Spleen (tissue), 11 donors: ENCODE results near the gene C11orf21. TPM values are rescaled to one million over a fixed set of nuclear protein-coding genes. Genes with fewer than 3 reads are reported as not detected.

Source experiments
- DNase-seq: peaks from one replicate; pipeline ENCODE4 v3.0.0-alpha.2; 2020
- H3K27ac ChIP-seq, 8 donors: fragments of 200-600 bp; sonication (generic) in 7 of 8; 1 replicate in 4 of 8; 2 replicates in 4 of 8; pipeline versions ENCODE4 v1.5.0 to v1.8.0; 2016 to 2021; ENCODE audit warnings: inconsistent platforms in 4 of 8, mild to moderate bottlenecking in 4 of 8, moderate library complexity in 1 of 8
- H3K27me3 ChIP-seq, 7 donors: fragments of 200-600 bp; sonication (generic) in 6 of 7; replicated peaks in 1 of 7; 1 replicate in 4 of 7; 2 replicates in 3 of 7; pipeline versions ENCODE4 v1.5.0 to v1.8.0; 2016 to 2021; ENCODE audit warnings: inconsistent platforms in 3 of 7, mild to moderate bottlenecking in 1 of 7
- H3K36me3 ChIP-seq, 6 donors: fragments of 200-600 bp; sonication (generic) in 5 of 6; 1 replicate in 4 of 6; 2 replicates in 2 of 6; pipeline versions ENCODE4 v1.5.0 to v1.8.0; 2016 to 2021; ENCODE audit warnings: inconsistent platforms in 2 of 6
- H3K4me1 ChIP-seq, 6 donors: fragments of 200-600 bp; sonication (generic) in 5 of 6; 1 replicate in 3 of 6; 2 replicates in 3 of 6; pipeline versions ENCODE4 v1.5.0 to v1.8.0; 2016 to 2021; ENCODE audit warnings: inconsistent platforms in 3 of 6
- H3K4me3 ChIP-seq, 8 donors: fragments of 200-600 bp; sonication (generic) in 7 of 8; 1 replicate in 4 of 8; 2 replicates in 4 of 8; pipeline versions ENCODE4 v1.5.0 to v1.8.0; 2016 to 2021; ENCODE audit warnings: inconsistent platforms in 4 of 8, mild to moderate bottlenecking in 4 of 8, moderate library complexity in 2 of 8
- H3K9me3 ChIP-seq, 8 donors: fragments of 200-600 bp; sonication (generic) in 7 of 8; 1 replicate in 4 of 8; 2 replicates in 4 of 8; pipeline versions ENCODE4 v1.5.0 to v1.8.0; 2016 to 2021; ENCODE audit warnings: inconsistent platforms in 4 of 8
- POLR2A ChIP-seq, 3 donors: fragments of 450-650 bp; IDR thresholded peaks; one replicate each; pipeline ENCODE4 v1.5.1; 2017; ENCODE audit warnings: antibody characterized with exemption in 3 of 3, mild to moderate bottlenecking in 1 of 3
- POLR2AphosphoS5 ChIP-seq, 3 donors: sonication (generic); formaldehyde crosslinking; IDR thresholded peaks; one replicate each; pipeline ENCODE4 v1.5.1; 2017; ENCODE audit warnings: antibody characterized with exemption in 3 of 3
- WGBS, 5 donors: extraction: QIAGEN DNeasy Blood & Tissue Kit in 3 of 5; methylation state at CpG; one replicate each; pipeline versions ENCODE4 v1.1.5 to v1.1.7; 2013 to 2018; 5-methylcytosine and 5-hydroxymethylcytosine counted together
- intact Hi-C: fragments of 100-400 bp; cut with DNase I; formaldehyde crosslinking; loops from one replicate; pipeline ENCODE4 v1.15.0; 2023; ENCODE audit warnings: low total_unique reads
- polyA plus RNA-seq, 3 donors: library from polyadenylated mRNA; stranded (reverse); fragments of 200-250 nt; gene quantifications; one replicate each; pipeline ENCODE4 v1.2.1, GENCODE V29; 2013
- small RNA-seq, 4 donors: library from RNA; depleted of rRNA; stranded (forward); fragments of <200 nt; gene quantifications; one replicate each; pipeline ENCODE3, GENCODE V24; 2016
- total RNA-seq, 7 donors: library from RNA; depleted of rRNA in 3 of 7; stranded (reverse); fragments of >200 nt in 3 of 7; fragmentation: NEBNext Ultra II Directional in 4 of 7; extraction: Animal tissue kit (Norgen Biotek cat#: 25700) in 4 of 7; gene quantifications; one replicate each; pipeline versions ENCODE4 v1.1.0 to v1.2.1, GENCODE V29; 2016 to 2021
- TF ChIP-seq, protein P1 (sequence below), 11 experiments: fragments of 200-600 bp in 7 of 11; fragments of 450-650 bp in 4 of 11; sonication (generic) in 4 of 11; IDR thresholded peaks in 8 of 11; conservative IDR thresholded peaks in 3 of 11; 1 replicate in 7 of 11; 2 replicates in 4 of 11; pipeline versions ENCODE4 v1.4.0 to v1.8.0; 2016 to 2021; ENCODE audit warnings: antibody characterized with exemption in 11 of 11, inconsistent platforms in 4 of 11, mild to moderate bottlenecking in 1 of 11
- donor health status: healthy with polysubstance abuse.
- donor health status: DM: no; HTN: no; CAD: no; lungs with moderate emphysema.
- donor health status: DM: no; HTN: no; CAD: no.
- donor health status: Bipolar disorder and iron deficiency.
- donor health status: healthy.
- donor health status: DM: no; HTN: no; CAD: no.
- donor health status: DM: yes; HTN: yes; CAD: no.

C11orf21 gene
- total and polyA plus RNA-seq, 10 donors: 8.6 to 24.9 (median 17.1) TPM

GRCh38 chr11:2248762-2249161 is 53.0 kb downstream of the C11orf21 start:
- Histone ChIP-seq H3K27me3 (no peaks in the 10 kb centered on the region), H3K4me3 (no peak overlapping the region), H3K27ac (no peak overlapping the region), H3K36me3 (no peaks in the 10 kb centered on the region), H3K4me1 (no peaks in the 10 kb centered on the region), H3K9me3 (peaks cover 0 to 2% (median 0%) of the 10 kb centered on the region in 8 donors)
- DNase-seq: no peak
- WGBS, 5 donors: 72 to 90% (median 79%) methylated on average over 5 to 7 of the region's 7 CpGs
- intact Hi-C loops: no loop called here
- no peak for TF ChIP-seq POLR2AphosphoS5 (IDR thresholded peaks at IDR 0.05)
- TF ChIP-seq, protein P1, sequence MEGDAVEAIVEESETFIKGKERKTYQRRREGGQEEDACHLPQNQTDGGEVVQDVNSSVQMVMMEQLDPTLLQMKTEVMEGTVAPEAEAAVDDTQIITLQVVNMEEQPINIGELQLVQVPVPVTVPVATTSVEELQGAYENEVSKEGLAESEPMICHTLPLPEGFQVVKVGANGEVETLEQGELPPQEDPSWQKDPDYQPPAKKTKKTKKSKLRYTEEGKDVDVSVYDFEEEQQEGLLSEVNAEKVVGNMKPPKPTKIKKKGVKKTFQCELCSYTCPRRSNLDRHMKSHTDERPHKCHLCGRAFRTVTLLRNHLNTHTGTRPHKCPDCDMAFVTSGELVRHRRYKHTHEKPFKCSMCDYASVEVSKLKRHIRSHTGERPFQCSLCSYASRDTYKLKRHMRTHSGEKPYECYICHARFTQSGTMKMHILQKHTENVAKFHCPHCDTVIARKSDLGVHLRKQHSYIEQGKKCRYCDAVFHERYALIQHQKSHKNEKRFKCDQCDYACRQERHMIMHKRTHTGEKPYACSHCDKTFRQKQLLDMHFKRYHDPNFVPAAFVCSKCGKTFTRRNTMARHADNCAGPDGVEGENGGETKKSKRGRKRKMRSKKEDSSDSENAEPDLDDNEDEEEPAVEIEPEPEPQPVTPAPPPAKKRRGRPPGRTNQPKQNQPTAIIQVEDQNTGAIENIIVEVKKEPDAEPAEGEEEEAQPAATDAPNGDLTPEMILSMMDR (IDR thresholded peaks at IDR 0.05 in 8 of 11, conservative IDR thresholded peaks at IDR 0.05 in 3 of 11): no peak

GRCh38 chr11:2248242-2248641 is 53.5 kb downstream of the C11orf21 start:
- WGBS, 5 donors: 81 to 93% (median 88%) methylated on average over 11 of the region's 11 CpGs
- Histone ChIP-seq H3K4me1 (no peaks in the 10 kb centered on the region), H3K36me3 (no peaks in the 10 kb centered on the region), H3K27me3 (no peaks in the 10 kb centered on the region), H3K4me3 (no peak overlapping the region), H3K27ac (no peak overlapping the region), H3K9me3 (no peaks in the 10 kb centered on the region)
- TF ChIP-seq, protein P1 (IDR thresholded peaks at IDR 0.05 in 8 of 11, conservative IDR thresholded peaks at IDR 0.05 in 3 of 11): no peak
- no peak for TF ChIP-seq POLR2AphosphoS5 (IDR thresholded peaks at IDR 0.05)
- TF ChIP-seq POLR2A (IDR thresholded peaks at IDR 0.05): no peak
- intact Hi-C loops: no loop called here
- DNase-seq: peak; percentile 28

- intact Hi-C loops: no loop called here
- Histone ChIP-seq H3K27ac (no peak overlapping the region), H3K36me3 (no peaks in the 10 kb centered on the region), H3K4me1 (no peaks in the 10 kb centered on the region), H3K27me3 (no peaks in the 10 kb centered on the region), H3K9me3 (peaks cover 0 to 6% (median 5%) of the 10 kb centered on the region in 8 donors), H3K4me3 (no peak overlapping the region)
- no peak for DNase-seq
- 71 to 95% (median 90%) methylated on average over 7 of the region's 7 CpGs for WGBS, 5 donors
- TF ChIP-seq, protein P1 (IDR thresholded peaks at IDR 0.05 in 8 of 11, conservative IDR thresholded peaks at IDR 0.05 in 3 of 11): no peak
- TF ChIP-seq POLR2A (IDR thresholded peaks at IDR 0.05) (no peak), POLR2AphosphoS5 (IDR thresholded peaks at IDR 0.05) (no peak)
These were observed 54.2 kb downstream of the C11orf21 start for GRCh38 chr11:2247496-2247895.

Small RNA genes within 50 kb of the gene (small RNA-seq; reads per million reads assigned to genes)
- gene RNU6-878P: 0 reads per million in 4 donors

Other genes with a start within 250 kb of the C11orf21 start
- 10 to 100 TPM; 10.2 to 66.6 (median 25.7) TPM for gene IGF2, start 162.5 kb downstream of the C11orf21 start, total RNA-seq
- gene IGF2, start 162.5 kb downstream of the C11orf21 start, polyA plus RNA-seq: 1 to 10 TPM in 2 of 3 donors, under 1 TPM in 1; 0.74 to 9.8 (median 4.0) TPM
- 1 to 10 TPM in 2 of 7 donors, not detected in 5; 1.3 to 1.5 TPM for gene INS, start 140.7 kb downstream of the C11orf21 start, total RNA-seq
- gene INS, start 140.7 kb downstream of the C11orf21 start, polyA plus RNA-seq: 1 to 10 TPM; 1.3 to 2.4 (median 1.9) TPM
- gene TH, start 130.1 kb downstream of the C11orf21 start, total RNA-seq: 1 to 10 TPM in 1 of 7 donors, not detected in 6; 1.0 TPM
- under 1 TPM; 0.13 to 0.38 (median 0.15) TPM for gene TH, start 130.1 kb downstream of the C11orf21 start, polyA plus RNA-seq
- gene ASCL2, start 31.3 kb downstream of the C11orf21 start, total RNA-seq: 1 to 10 TPM; 1.9 to 3.0 (median 2.3) TPM
- 1 to 10 TPM in 1 of 3 donors, under 1 TPM in 2; 0.68 to 1.3 (median 0.93) TPM for gene ASCL2, start 31.3 kb downstream of the C11orf21 start, polyA plus RNA-seq
- 10 to 100 TPM; 10.6 to 21.0 (median 17.6) TPM for gene TSPAN32, start 95 bp upstream of the C11orf21 start, total RNA-seq
- gene TSPAN32, start 95 bp upstream of the C11orf21 start, polyA plus RNA-seq: 10 to 100 TPM; 11.2 to 21.8 (median 14.1) TPM
- 100 to 1,000 TPM; 370 to 594 (median 472) TPM for gene CD81, start 75.4 kb upstream of the C11orf21 start, total RNA-seq
- 100 to 1,000 TPM; 191 to 368 (median 339) TPM for gene CD81, start 75.4 kb upstream of the C11orf21 start, polyA plus RNA-seq
- 10 to 100 TPM; 28.7 to 58.1 (median 42.2) TPM for gene TSSC4, start 98.8 kb upstream of the C11orf21 start, total RNA-seq
- 10 to 100 TPM; 42.5 to 94.4 (median 66.2) TPM for gene TSSC4, start 98.8 kb upstream of the C11orf21 start, polyA plus RNA-seq
- gene TRPM5, start 142.6 kb upstream of the C11orf21 start, total RNA-seq: under 1 TPM in 3 of 7 donors, not detected in 4; 0.10 to 0.16 (median 0.15) TPM
- gene TRPM5, start 142.6 kb upstream of the C11orf21 start, polyA plus RNA-seq: under 1 TPM; 0.02 to 0.28 (median 0.19) TPM
- 10 to 100 TPM; 10.9 to 21.6 (median 18.3) TPM for gene KCNQ1, start 143.1 kb upstream of the C11orf21 start, total RNA-seq
- 1 to 10 TPM; 3.3 to 6.5 (median 3.6) TPM for gene KCNQ1, start 143.1 kb upstream of the C11orf21 start, polyA plus RNA-seq